ENCODE data around the gene SMG6.

DNA sequence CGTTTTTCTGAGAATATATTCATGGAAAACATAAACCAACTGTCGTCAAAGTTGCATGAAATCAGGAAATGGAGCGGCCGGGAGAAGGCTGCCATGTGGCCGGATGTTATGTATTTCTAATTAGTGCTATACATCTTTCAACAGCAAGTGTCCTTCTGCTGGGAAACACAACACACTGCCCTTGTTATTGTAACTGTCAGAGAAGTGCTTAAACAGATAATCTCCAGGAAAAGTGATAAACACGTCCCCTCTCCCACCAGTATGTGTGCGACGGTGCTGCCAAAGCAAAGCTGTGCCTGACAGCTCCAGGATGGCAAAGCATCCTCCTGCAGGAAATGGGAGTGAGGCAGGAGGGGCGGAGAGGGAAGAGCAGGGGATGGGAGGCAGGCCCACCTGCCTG is 111.8 kb downstream of the SMG6 start:
- TF ChIP-seq POLR2A (IDR thresholded peaks at IDR 0.05; ENCODE audit: extremely low read depth, insufficient read length) (no peak), MYC (IDR thresholded peaks at IDR 0.05; ENCODE audit: low read depth, low read length) (no peak)
- TF ChIP-seq, protein P1, sequence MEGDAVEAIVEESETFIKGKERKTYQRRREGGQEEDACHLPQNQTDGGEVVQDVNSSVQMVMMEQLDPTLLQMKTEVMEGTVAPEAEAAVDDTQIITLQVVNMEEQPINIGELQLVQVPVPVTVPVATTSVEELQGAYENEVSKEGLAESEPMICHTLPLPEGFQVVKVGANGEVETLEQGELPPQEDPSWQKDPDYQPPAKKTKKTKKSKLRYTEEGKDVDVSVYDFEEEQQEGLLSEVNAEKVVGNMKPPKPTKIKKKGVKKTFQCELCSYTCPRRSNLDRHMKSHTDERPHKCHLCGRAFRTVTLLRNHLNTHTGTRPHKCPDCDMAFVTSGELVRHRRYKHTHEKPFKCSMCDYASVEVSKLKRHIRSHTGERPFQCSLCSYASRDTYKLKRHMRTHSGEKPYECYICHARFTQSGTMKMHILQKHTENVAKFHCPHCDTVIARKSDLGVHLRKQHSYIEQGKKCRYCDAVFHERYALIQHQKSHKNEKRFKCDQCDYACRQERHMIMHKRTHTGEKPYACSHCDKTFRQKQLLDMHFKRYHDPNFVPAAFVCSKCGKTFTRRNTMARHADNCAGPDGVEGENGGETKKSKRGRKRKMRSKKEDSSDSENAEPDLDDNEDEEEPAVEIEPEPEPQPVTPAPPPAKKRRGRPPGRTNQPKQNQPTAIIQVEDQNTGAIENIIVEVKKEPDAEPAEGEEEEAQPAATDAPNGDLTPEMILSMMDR (IDR thresholded peaks at IDR 0.05; ENCODE audit: low read depth, low read length) = no peak
